Lower leg skin (tissue), 3 donors: ENCODE data around the gene SWAP70.

ENCODE experiments used
- CTCF ChIP-seq, 3 donors: fragments of 450-650 bp; IDR thresholded peaks; one replicate each; pipeline ENCODE4 v1.5.1; 2016; ENCODE audit warnings: antibody characterized with exemption in 3 of 3, mild to moderate bottlenecking in 3 of 3, moderate library complexity in 2 of 3
- POLR2A ChIP-seq, 2 donors: fragments of 450-650 bp; IDR thresholded peaks; one replicate each; pipeline ENCODE4 v1.6.1; 2016 to 2017; ENCODE audit warnings: antibody characterized with exemption in 2 of 2, mild to moderate bottlenecking in 1 of 2, moderate library complexity in 1 of 2

GRCh38 chr11:9765320-9766101 is 101.6 kb downstream of the SWAP70 start:
- TF ChIP-seq CTCF (IDR thresholded peaks at IDR 0.05) (no peak), POLR2A (IDR thresholded peaks at IDR 0.05) (no peak)
